GM10847 (cell line): ENCODE measurements around the gene MACROD2.

ENCODE experiments used
- POLR2A ChIP-seq: IDR thresholded peaks from 2 replicates; pipeline ENCODE4 v1.6.1; 2011; ENCODE audit not compliant: insufficient read length; ENCODE audit errors: extremely low read depth

The MACROD2 gene

DNA sequence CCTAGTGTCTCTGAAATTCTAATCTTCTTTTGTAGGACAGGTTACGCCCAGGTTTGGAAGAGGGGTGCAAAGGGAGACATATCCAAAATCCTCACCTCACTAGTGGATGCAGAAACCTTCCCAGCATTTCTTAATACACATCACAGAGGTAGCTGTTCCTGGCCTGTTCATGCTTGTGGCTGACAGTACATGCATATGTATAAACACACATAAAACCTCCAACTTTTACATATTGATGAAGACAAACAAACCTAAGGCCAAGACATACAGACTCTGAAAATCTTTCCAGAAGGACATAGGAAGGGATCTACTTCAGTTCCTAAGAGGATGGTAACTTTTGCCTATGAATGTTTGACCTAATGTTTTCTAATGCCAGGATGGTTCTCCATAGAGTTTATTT lies 1214.2 kb downstream of the MACROD2 start:
- TF ChIP-seq POLR2A: no peak

DNA sequence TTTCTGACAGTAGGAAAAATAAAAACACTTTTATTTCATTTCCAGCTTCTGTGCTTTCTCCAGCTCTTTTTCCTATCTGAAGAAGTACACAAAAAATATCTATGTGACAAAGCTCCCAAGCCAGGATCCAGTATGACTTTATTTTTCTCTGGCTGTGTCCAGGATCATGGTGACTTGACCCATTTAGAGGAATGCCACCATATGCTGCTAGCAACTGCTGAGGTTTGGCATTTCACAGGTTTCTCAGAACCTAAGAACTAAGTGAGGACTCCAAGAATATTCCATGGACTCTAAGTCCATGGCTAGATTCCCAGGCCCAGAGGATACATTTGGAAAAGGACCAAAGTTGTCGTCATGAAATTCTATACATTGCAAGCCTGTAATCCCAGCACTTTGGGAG lies 1218.7 kb downstream of the MACROD2 start:
- TF ChIP-seq POLR2A: no peak

DNA sequence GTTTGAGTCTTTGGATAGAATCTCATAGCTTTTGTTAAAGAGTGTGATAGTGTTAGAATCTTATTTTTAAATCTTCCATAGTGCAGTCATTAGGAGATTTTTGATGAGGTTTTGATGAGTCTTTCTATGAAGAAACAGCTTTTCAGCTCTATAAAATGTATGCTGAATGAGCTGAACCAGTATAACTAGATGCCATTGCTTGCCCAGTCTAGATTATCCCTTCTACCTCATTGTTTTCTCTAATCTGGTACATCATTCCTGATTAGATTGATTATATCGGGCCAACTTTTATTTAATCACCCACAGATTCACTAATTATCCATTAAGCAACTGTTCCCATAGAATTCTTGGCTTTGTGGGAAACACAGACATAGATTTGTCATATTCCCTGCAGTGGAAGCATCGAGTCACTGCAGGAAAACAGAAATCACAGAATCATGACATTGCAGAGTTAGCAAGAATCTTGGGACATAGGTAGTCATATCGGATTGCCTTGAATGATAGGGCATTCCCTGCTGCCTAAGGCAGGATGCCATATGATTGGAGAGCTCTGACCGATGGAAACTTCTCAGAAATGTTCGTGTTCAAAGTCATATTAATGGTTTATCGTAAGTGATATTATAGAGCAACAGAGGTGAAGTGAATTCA lies 1224.8 kb downstream of the MACROD2 start:
- no peak for TF ChIP-seq POLR2A

DNA sequence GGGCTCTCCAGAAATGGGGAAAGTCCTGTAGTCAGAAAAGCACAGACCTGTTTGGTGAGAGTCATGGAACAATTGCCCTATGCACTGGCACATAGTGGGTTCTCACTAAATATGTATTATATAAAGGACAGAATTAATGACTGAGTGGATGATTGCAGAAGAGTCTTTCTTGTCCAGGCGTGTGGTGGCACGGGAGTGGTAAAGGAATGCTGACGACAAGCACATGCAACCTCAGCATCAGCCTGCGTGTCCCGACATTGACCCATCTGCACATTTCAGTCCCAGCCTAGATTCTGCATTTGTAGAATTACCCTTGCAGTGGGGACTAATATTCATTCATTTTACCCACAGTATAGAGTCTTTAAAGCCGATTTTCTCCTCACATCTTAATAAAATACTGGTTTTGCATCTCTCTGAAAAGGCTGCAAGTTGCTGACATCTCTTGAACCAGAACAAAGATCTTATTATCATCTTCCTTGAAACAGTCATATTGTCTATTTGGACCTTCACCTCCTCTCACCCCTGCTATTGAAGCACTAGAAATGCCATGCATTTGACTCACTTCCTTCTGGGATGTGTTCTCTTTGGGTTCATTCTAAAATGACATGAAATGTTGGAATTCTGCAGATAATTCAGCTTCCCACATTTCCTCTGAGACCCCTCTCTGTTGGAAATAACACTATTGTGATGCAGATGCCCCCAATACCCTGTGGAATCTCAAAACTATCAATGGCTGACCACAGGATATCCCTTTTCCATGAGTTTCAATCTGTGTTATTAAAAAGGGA lies 1225.7 kb downstream of the MACROD2 start:
- TF ChIP-seq POLR2A: no peak

DNA sequence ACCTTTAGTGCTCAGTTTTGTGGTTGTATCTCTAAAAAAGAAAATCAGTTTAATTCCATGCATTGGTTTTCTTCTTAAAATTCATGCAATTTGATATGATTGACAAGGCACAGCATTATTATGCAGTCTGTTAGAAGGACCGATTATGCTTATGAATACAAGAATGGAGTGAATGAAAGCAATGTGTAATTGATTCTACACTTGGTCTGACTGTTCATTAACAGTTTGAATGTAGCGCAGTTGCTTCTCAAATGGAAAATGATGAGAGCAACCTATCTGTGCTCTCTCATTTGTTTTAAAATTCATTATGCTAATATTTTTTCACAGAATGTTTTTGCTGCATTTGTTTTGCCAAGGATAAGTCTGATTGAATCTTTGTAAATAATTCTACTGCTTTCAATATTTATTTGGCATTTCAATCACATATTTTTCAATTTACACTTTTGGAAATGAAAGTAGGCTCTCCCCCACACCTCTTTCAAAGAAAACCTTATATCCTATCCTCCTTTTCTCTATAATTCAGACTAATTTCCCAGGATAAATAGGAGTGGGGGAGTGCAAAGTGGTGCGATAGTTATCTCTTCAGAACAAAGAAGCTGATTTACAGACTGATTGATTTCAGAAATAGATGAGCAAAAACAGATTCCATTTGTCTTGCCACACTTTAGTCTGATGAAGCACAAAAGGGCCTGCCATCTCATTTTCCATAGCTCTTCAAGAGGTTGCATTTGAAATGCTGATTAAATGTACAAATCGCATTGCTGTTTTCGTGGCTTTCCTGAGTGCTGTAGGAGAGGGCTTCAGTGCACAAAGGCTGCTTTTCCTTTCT lies 1227.4 kb downstream of the MACROD2 start:
- TF ChIP-seq POLR2A: no peak

DNA sequence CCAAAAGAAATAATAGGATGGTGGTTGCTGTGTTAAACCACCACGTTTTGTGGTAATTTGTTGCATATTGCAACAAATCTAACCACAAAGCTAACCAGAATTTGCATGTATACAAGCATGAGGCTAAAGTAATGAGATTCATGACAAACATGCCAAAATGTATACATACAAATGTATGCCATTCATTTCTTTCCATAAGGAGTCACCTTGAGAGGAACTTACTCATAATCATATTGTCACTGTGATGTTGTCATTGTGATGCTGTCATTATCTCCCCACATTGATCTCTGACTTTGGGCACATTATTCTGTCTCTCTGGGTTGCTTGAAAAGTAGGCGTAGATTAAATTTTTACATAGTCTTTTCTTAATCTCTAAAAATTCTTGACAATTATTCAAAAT lies 1228.9 kb downstream of the MACROD2 start:
- no peak for TF ChIP-seq POLR2A

DNA sequence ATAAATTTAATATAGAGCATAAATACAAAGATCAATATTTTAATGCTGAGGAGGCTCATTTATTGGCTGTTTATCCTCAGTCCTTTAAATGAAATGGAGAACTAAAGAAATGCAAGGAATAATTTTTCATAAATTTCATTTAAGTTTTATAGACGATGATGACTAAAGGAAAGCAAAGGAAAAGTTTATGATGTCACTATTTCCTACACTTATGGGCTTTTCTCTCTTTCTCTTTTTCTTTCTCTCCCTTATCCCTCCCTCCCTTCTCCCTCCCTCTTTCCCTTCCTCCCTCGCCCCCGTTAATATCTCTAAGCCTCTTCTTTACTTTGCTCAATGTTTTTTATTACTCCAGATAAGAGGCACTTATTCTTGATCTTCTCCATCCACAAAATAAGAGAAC lies 1231.8 kb downstream of the MACROD2 start:
- TF ChIP-seq POLR2A: no peak

DNA sequence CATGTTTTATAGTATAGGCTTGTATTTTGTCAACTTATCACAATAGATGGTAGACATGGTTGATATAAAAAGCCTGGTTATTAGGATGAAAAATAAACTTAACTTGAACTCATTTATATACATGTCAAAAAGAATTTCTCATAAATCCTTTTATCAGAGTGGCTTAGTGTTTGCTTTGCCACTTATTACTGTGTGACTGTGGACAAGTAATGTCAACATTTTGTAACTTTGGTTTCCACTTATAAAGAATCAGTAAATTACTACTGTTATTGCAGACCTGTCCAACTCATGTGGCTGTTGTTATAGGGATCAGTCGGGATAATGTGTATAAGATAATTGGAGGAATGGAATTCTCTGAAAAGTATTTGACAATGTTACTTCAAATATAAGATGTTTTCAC lies 1236.9 kb downstream of the MACROD2 start:
- TF ChIP-seq POLR2A: no peak

DNA sequence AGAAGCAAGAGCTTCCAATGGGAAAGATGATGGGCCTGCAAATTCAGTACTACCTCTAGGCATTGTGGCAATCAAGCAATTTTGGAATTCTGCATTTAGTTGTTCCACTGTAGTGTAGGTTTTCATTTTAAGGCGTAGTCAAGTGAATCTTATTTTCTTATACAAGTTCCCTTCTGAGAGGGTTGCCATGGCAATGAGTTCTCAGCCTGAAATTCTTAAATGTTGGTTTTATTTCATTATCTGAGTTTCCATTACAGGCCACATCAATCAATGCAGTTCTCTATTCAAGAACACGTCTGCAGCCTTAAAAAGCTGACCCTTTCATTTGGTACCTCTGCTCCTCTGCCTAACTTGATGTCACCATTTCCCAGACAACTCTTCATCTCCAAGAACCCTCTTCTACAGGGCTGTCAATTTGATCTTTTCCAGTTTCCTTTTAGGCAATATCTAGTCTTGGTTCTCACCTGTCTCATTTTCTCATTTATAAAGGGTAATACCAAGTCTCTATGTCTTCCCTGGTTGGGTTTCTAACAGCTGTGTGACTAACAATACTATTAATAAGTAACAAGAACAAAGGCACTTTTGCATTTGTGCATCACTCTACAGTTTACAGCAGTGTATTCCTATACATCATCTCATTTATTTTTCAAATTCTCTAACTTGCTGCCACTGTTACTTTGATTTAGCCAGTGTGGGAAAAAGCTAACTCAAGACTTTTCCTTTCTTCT lies 1240.3 kb downstream of the MACROD2 start:
- TF ChIP-seq POLR2A: no peak

DNA sequence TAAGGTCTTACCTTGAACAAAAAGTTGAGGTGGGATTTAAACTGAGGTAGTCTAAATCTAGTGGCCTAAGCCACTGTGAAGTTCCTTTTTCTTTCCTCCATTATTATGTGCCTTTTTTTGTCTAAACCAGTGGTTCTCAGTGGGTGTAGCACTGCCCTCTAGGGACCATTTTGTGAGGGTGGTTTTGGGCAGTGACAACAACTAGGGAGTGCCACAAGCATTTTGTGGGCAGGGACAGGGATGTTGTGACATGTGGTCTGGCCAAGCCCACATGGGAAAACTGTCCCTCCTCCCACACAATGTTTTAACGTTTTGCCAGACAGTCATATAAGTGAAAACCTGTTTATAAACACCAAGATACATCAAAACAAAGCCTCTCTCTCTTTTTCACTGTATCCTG lies 1241.5 kb downstream of the MACROD2 start:
- TF ChIP-seq POLR2A: no peak

DNA sequence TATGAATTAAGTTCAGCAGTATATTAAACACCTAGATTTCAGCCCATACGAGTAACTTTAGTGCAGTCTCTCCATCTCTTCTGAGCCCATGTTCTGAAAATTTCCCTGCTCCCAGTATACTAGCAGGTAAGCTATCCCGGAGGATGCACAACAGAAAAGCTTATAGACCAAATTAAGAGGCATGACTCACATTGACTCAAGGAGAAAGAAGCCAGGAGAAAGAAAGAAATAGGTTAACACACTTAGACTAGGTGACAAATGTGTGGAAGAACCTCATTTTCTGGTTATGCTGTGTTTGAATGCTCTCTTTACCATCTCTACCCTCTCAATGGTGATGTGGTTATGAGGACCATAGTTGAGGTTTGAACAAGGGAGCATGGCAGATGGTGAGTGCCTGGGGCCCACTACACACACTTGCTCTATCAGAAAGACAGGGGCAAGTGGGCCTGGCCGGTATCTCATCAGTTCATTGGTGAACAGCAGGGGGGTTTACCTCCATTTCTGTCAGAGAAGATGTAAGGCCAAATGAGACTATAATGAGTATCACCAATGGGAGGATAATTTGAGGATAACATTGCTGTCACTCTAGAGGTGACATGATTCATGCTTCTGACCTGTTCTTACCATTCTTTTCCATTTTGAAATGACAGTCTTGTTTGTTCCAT lies 1244.4 kb downstream of the MACROD2 start:
- TF ChIP-seq POLR2A: no peak

DNA sequence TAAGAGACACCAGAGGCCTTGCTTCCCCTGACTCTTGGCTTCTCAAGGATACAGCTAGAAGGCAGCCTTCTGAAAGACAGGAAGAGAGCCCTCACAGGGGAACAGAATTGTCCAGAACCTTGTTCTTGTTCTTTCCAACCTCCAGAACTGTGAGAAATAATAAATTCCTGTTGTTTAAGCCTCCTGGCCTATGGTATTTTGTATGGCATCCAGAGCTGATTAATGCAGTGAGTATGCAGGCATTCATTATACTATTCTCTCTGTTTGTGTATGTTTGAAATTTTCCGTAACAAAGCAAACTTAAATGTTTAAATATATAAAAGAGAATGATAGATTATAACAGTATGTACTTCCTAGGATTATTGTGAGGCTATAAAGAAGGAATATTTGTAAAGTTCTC lies 1245.5 kb downstream of the MACROD2 start:
- no peak for TF ChIP-seq POLR2A

DNA sequence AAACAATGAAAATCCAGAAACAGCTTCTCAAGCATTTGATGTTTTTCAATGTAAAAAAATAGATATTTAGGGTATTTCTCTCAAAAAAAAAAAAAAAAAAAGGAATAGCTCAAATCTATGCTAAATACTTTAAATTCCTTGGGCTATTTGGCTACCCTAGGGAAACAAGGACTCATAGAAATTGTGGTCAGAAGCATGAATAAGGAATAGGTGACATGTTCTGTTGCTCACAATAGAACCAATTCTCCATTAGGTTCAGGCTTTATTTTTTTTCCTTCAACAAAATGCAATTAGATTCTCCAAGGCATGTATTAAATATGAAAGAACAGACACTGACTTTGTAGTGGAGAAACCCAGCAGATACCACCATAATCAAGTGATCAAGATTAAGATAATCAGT lies 1246.4 kb downstream of the MACROD2 start:
- TF ChIP-seq POLR2A: no peak

DNA sequence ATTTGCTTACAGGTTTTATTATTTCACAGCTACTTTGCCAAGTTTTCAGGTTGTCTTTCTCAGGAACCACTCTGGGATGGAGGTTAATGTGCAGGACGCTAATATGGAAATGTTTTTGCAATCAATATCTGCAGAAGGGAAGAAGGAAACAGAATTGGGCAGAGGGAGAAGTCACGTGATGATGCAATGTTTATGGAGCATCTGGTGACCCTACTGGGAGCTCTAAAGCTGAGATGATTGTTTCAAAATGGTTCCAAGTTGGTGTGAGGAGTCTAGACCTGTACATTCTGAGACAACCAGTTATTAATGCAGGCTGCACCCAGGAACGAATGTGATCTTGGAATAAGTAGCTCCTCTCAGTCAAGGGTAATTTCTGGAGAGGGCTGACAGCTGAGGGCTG lies 1247.5 kb downstream of the MACROD2 start:
- no peak for TF ChIP-seq POLR2A

DNA sequence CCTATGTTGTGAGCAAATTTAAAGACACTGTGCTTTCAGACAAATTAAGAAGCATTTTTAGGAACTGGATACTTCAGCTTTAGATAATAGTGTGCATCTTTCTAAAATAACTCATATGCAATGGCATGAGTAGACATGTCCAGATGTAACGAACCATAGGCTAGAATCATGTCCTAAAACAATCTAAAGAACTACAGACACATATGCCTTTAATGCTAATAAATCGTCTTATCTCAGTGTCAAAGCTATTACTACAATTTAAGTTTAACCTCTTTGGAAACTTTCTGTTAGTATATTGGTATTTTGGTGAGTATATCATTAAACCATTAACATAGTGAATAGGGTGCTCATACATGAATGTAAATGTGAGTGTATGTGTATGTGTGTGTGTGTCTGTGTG lies 1250.6 kb downstream of the MACROD2 start:
- TF ChIP-seq POLR2A: no peak
